Cerebellar nuclear complex (tissue), 1 donor: ENCODE measurements around the gene EGLN1.
A peak's percentile ranks its signal among the peaks of the same experiment; 100 is the strongest.
"Not testable (repeated sequence)": the region's sequence is repeated elsewhere in the genome, so short reads cannot be mapped to it uniquely, and the experiment has no call there.

Source experiments
- DNase-seq, 2 experiments: peaks; one replicate each; lab custom pipeline; 2025; lab: John Stamatoyannopoulos, UW

Gene EGLN1

GRCh38 chr1:231364192-231364591 is 57.9 kb downstream of the EGLN1 start:
- DNase-seq = no peak

DNA sequence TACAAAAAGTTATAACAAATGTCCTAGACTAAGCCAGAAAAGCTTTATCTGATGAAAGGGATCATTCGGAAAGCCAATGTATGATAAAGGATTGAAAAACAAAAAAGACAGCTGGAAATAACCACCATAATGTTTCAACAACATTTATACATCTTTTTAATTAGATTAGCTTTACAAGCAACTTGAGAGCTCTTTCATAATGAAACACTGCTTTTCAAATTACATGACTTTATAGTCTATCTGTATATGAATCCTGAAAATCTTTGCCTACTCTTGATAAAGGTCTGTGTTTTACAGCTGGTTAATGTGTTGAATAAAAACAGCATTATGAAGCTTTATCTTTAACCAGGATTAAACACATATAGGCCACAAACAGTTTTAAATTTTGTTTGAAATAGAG is 58.5 kb downstream of the EGLN1 start:
- DNase-seq = no peak

- DNase-seq = no peak
Observed at GRCh38 chr1:231362325-231362724, 59.8 kb downstream of the EGLN1 start.

GRCh38 chr1:231359113-231359512 is 63.0 kb downstream of the EGLN1 start:
- DNase-seq = no peak

- DNase-seq = peak in 1 of 2 experiments; percentile 28
Observed at GRCh38 chr1:231357831-231358354, 64.2 kb downstream of the EGLN1 start.

DNA sequence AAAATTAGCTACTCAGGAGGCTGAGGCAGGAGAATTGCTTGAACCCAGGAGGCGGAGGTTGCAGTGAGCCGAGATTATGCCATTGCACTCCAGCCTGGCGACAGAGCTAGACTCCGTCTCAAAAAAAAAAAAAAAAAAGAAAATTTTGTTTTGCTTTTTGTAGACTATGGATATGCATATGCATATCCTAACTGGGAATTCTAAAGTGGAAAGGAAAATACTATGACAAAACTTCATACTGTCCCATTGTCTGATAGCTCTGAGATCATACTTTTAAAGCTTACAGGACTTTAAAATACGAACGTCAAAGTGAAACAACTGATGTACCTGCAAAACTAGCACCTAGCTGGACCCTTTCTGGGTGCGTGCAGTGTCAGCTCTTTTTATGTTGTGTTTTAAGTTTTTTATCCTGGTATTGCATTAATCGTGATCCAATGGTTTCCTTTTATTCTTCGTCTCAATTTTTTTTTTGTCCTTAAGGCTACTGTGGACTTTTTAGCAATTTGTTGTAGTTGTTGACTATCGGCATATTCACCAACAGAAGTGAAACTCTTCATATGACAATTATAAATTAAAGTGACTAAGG is 64.8 kb downstream of the EGLN1 start:
- no peak for DNase-seq

GRCh38 chr1:231355171-231355570 is 66.9 kb downstream of the EGLN1 start:
- DNase-seq = no peak

- DNase-seq = no peak
Observed at GRCh38 chr1:231354330-231355020, 67.6 kb downstream of the EGLN1 start.

DNA sequence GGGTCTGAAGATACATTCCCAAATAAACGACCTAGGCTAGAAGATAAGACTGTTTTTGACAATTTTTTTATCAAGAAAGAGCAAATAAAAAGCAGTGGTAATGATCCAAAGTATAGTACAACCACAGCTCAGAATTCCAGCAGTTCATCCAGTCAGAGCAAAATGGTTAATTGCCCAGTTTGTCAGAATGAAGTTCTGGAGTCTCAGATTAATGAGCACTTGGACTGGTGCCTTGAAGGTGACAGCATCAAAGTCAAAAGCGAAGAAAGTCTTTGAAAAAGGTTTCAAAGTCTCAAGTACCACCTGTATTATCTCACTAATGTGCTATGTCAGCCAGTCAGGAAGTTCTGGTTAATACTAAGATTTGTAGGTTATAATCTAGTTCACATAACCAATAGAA is 69.0 kb downstream of the EGLN1 start:
- DNase-seq = no peak

- DNase-seq = no peak
Observed at GRCh38 chr1:231351816-231352215, 70.3 kb downstream of the EGLN1 start.

DNA sequence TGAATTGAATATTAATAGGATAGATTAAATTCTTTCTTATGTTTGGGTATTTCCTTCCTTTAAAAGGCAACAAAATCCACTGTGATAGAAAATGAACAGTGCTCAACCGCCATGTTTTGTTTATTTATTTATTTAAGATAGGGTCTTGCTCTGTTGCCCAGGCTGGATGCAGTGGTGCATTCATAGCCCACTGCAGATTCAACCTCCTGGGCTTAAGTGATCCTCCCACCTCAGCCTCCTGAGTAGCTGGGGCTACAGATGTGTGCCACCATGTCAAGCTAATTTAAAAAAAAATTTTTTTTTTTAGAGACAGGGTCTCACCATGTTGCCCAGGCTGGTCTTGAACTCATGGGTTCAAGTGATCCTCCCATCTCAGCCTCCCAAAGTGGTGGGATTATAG is 73.2 kb downstream of the EGLN1 start:
- DNase-seq = not testable (repeated sequence)

DNA sequence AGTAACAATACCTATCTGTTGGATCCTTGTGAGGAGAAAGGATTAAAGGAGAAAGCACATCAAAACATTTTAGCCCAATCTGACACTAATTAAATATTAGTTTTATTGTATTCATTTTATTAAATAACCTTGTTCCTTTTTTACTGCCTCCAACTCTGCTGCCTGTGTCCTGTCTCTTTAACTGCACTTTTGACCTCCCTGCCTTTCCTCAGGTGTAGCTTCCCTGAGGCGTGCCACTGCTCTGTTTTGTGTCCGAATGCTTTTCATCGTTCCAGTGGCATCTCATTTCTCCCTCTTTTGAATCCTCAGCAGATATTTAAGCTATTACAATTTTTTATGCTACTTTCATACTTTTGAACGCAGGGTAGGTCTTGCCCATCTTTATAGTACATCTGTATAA is 73.6 kb downstream of the EGLN1 start:
- no peak for DNase-seq

DNA sequence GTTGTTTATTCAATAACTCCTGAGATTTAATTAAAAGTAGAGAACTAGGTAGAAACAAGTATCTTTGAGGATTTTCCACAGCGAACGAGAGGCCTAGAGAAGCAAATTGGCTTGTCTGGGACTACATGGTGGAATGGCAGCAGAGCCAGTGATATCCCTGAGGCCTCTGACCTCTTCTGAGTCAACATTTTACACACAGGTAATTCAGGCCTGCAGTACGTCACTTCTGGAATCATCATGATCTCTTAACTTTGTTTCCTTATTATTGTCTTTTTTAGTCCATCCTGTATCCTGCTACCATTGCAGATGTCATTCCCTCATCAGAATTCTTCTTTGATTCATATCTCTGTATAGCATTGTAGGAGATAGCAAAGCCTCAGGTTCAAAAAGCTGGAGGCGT is 74.1 kb downstream of the EGLN1 start:
- DNase-seq = no peak

DNA sequence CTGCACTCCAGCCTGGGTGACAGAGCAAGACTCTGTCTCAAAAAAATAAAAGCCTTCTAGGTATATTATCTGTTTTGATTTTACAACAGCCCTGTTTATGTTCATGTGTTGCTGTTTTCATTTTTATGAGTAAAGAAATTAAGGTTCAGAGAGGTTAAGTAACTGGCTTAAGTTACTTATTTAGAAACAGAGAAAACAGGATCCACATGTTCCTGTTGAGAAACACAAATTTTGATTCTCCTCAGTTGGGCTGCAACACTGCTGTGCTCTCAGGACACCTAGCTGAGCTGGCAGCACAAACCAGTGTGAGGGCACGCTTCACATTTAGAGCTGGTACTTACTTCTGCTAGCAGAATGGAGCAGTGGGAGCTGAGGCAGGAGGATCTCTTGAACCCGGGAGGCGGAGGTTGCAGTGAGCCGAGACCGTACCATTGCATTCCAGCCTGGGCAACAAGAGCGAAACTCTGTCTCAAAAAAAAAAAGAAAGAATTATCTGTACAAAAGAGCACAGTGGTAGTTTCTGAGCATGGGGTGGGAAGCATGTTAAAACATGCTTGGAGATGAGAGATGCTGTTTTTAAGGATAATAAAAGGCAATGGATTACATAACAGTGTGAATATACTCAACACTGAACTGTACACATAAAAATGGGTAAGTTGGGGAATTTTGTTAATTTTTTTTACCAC is 81.6 kb downstream of the EGLN1 start:
- no peak for DNase-seq

GRCh38 chr1:231338270-231339128 is 83.6 kb downstream of the EGLN1 start, which contains the start of gene SPRTN:
SPRTN (plus strand) TSS chr1:231338293; CDS start chr1:231338384, 91 bp downstream.
- no peak for DNase-seq

DNA sequence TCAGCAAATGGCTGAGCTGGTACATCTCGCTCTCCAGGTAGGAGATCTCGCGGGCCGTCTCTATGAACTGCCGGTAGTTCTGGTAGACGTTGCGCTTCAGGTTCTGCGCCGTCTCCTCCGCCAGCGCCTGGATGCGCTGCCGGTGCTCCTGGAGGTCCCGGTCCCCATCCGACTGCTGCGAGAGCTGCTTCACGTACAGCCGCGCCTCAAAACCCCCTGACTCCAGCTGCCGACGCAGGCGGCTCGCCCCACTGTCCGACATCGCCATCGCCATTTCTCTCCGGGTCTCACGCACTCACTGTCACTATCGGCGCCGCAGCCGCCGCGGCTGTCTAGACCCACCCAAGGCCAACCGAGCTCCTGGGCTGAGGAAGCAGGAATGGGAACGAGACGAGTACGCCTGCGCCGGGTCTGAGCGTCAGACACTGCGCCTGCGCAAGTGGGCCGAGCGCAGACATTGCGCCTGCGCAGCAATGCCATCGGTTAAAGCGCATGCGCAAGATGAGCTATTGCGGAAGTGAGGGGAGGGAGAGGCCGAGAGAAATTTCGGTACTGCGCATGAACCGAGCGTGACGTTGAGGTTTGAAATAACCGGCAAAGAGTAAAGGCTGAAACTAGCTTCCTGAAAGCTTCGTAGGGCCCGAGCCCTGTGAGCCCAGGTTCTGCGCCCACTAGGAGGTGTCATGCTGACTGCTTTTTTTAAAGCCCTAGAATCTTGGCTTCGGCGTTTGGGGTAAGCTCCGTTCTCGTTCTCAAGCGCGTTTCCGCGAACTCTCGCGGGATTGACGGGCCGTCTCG is 84.4 kb downstream of the EGLN1 start, which contains the start of gene EXOC8:
TSS of gene EXOC8 (minus strand) at position 381 of the 798 bp plus-strand sequence. CDS start at position 274, 107 bp downstream.
- DNase-seq = peak; percentile 59 to 91

DNA sequence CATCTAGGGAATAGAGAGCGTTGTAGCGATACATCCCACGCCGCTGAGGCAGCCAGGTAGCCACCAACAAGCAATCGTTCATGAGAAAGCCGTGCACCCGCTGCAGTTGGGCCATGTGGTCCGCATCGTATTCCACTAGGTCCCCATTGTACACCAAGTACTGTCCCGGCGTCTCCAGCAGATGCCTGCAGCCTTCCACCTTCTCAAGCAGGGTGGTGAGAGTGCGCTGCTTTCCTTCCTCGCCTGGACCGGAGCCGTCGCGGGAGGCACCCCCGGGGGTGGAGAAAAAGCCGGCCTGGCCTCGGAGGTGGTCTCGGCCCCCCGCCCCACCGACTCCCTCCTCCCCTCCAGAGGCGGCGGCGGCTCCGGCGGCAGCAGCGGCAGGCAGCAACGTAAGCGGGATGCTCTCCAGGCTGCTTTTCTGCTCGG is 85.0 kb downstream of the EGLN1 start:
- no peak for DNase-seq

- DNase-seq = no peak
Observed at GRCh38 chr1:231335663-231336602, 86.2 kb downstream of the EGLN1 start.

GRCh38 chr1:231334952-231335351 is 87.1 kb downstream of the EGLN1 start:
- DNase-seq = no peak
